Fibroblast of lung (primary cell): ENCODE data around the gene DLK1.

Experiments
- CTCF ChIP-seq, 2 donors: IDR thresholded peaks in 1 of 2; conservative IDR thresholded peaks in 1 of 2; 1 replicate in 1 of 2; 2 replicates in 1 of 2; pipeline ENCODE4 v1.5.1; 2011 to 2012; ENCODE audit warnings: low read length in 2 of 2, control low read depth in 1 of 2, inconsistent platforms in 1 of 2, low read depth in 1 of 2, mild to moderate bottlenecking in 1 of 2
- EZH2 ChIP-seq: IDR thresholded peaks from 2 replicates; pipeline ENCODE4 v1.5.1; 2012; ENCODE audit warnings: low read length, control low read depth, mild to moderate bottlenecking; ENCODE audit errors: missing control alignments

GRCh38 chr14:100710391-100710790 lies 16.3 kb upstream of the DLK1 start:
- TF ChIP-seq EZH2 = no peak
- TF ChIP-seq CTCF (conservative IDR thresholded peaks at IDR 0.05 in 1 of 2, IDR thresholded peaks at IDR 0.05 in 1 of 2; ENCODE audit: low read depth in 1 of 2, low read length in 2 of 2) = no peak
